Suprapubic skin (tissue), 4 donors: ENCODE data around the gene NRCAM. TPM values are rescaled to one million over a fixed set of nuclear protein-coding genes. Genes with fewer than 3 reads are reported as not detected.

Experiments
- DNase-seq, 2 donors: peaks; one replicate each; pipeline ENCODE4 v3.0.0-alpha.2; 2019; ENCODE audit warnings: low spot score in 2 of 2
- H3K27ac ChIP-seq: fragments of 200-600 bp; sonication (generic); one replicate; pipeline ENCODE4 v1.5.1; 2019
- H3K27me3 ChIP-seq: fragments of 200-600 bp; sonication (generic); one replicate; pipeline ENCODE4 v1.5.1; 2019
- H3K36me3 ChIP-seq: fragments of 200-600 bp; sonication (generic); one replicate; pipeline ENCODE4 v1.5.1; 2019
- H3K4me1 ChIP-seq: fragments of 200-600 bp; sonication (generic); one replicate; pipeline ENCODE4 v1.5.1; 2019
- H3K4me3 ChIP-seq: fragments of 200-600 bp; sonication (generic); one replicate; pipeline ENCODE4 v1.5.1; 2019; ENCODE audit warnings: mild to moderate bottlenecking
- H3K9me3 ChIP-seq: fragments of 200-600 bp; sonication (generic); one replicate; pipeline ENCODE4 v1.5.1; 2019
- CTCF ChIP-seq, 2 donors: fragments of 200-600 bp in 1 of 2; fragments of 450-650 bp in 1 of 2; sonication (generic) in 1 of 2; IDR thresholded peaks; one replicate each; pipeline ENCODE4 v1.5.1; 2016 to 2019; ENCODE audit warnings: antibody characterized with exemption in 2 of 2, mild to moderate bottlenecking in 1 of 2, moderate library complexity in 1 of 2
- EP300 ChIP-seq: sonication (generic); formaldehyde crosslinking; IDR thresholded peaks from one replicate; pipeline ENCODE4 v1.6.1; 2017; ENCODE audit warnings: antibody characterized with exemption
- POLR2A ChIP-seq, 2 donors: fragments of 450-650 bp; IDR thresholded peaks; one replicate each; pipeline ENCODE4 v1.6.1; 2017; ENCODE audit warnings: antibody characterized with exemption in 2 of 2, mild to moderate bottlenecking in 2 of 2, moderate library complexity in 2 of 2
- POLR2AphosphoS5 ChIP-seq, 3 donors: sonication (generic); formaldehyde crosslinking; IDR thresholded peaks; one replicate each; pipeline ENCODE4 v1.6.1; 2017; ENCODE audit warnings: antibody characterized with exemption in 3 of 3
- WGBS: methylation state at CpG from one replicate; pipeline ENCODE4 v1.1.5; 2018; 5-methylcytosine and 5-hydroxymethylcytosine counted together
- total RNA-seq, 4 donors: library from RNA; depleted of rRNA; stranded (reverse); fragments of >200 nt; gene quantifications; one replicate each; pipeline ENCODE4 v1.1.0, GENCODE V29; 2016

Gene NRCAM
- total RNA-seq, 4 donors from 2014 or later: 2.3 to 7.2 (median 2.8) TPM

DNA sequence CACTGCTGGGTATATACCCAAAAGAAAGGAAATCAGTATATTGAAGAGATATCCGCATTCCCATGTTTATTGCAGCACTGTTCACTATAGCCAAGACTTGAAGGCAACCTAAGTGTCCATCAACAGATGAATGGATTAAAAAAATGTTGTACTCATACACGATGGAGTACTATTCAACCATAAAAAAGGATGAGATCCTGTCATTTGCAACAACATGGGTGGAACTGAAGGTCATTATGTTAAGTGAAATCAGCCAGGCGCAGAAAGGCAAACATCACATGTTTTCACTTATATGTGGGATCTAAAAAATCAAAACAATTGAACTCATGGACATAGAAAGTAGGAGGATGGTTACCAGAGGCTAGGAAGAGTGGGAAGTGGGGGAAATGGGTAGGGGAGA is 19.3 kb downstream of the NRCAM start:
- DNase-seq: no peak
- Histone ChIP-seq H3K27ac (no peak overlapping the region), H3K9me3 (no peaks in the 10 kb centered on the region), H3K27me3 (no peaks in the 10 kb centered on the region), H3K4me3 (no peak overlapping the region), H3K4me1 (no peaks in the 10 kb centered on the region), H3K36me3 (no peaks in the 10 kb centered on the region)
- 94% methylated on average over 3 of the region's 3 CpGs for WGBS
- TF ChIP-seq POLR2A (IDR thresholded peaks at IDR 0.05): no peak

DNA sequence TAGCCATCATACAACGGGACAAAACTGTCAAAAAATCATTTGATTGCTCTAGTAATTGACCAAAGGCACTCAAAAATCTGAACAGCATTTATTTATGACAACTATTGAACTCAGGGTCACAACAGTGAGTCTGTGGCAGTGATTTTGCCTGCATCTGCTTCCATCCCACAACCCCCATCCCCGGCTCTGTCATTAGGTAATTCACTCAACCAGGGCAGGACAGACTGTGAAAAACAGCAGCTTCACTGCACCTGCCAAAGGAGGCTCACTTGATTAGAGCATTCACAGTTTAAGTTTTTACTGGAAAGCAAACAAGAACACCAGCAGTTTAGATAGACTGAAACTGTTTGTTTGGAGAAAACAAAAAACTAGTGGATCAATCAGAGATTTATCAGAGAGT is 22.2 kb downstream of the NRCAM start:
- WGBS: 72% methylated on average over 2 of the region's 2 CpGs

GRCh38 chr7:108431099-108431498 is 25.1 kb downstream of the NRCAM start:
- no peaks in the 10 kb centered on the region for H3K4me1 ChIP-seq
- no peak overlapping the region for H3K4me3 ChIP-seq
- no peaks in the 10 kb centered on the region for H3K9me3 ChIP-seq
- no peaks in the 10 kb centered on the region for H3K27me3 ChIP-seq
- no peak overlapping the region for H3K27ac ChIP-seq
- H3K36me3 ChIP-seq: no peaks in the 10 kb centered on the region
- TF ChIP-seq CTCF (IDR thresholded peaks at IDR 0.05): no peak
- TF ChIP-seq POLR2AphosphoS5 (IDR thresholded peaks at IDR 0.05): no peak
- TF ChIP-seq POLR2A (IDR thresholded peaks at IDR 0.05): no peak
- no peak for TF ChIP-seq EP300
- WGBS: 65% methylated on average over 1 of the region's 1 CpG
- no peak for DNase-seq

More for the DNA sequence above, 22.2 kb downstream of the NRCAM start:
- no peaks in the 10 kb centered on the region for H3K27me3 ChIP-seq
- no peak for DNase-seq
- TF ChIP-seq POLR2AphosphoS5 (IDR thresholded peaks at IDR 0.05): no peak
- TF ChIP-seq CTCF (IDR thresholded peaks at IDR 0.05): no peak
- no peak for TF ChIP-seq EP300
- TF ChIP-seq POLR2A (IDR thresholded peaks at IDR 0.05): no peak
- H3K36me3 ChIP-seq: no peaks in the 10 kb centered on the region
- H3K4me3 ChIP-seq: no peak overlapping the region
- no peaks in the 10 kb centered on the region for H3K9me3 ChIP-seq
- H3K27ac ChIP-seq: no peak overlapping the region
- no peaks in the 10 kb centered on the region for H3K4me1 ChIP-seq

- Histone ChIP-seq H3K36me3 (no peaks in the 10 kb centered on the region), H3K27me3 (no peaks in the 10 kb centered on the region), H3K9me3 (no peaks in the 10 kb centered on the region), H3K4me3 (no peak overlapping the region), H3K27ac (no peak overlapping the region), H3K4me1 (no peaks in the 10 kb centered on the region)
- no peak for DNase-seq
- WGBS: 39% methylated on average over 1 of the region's 1 CpG
- TF ChIP-seq EP300 (no peak), POLR2A (IDR thresholded peaks at IDR 0.05) (no peak), CTCF (IDR thresholded peaks at IDR 0.05) (no peak), POLR2AphosphoS5 (IDR thresholded peaks at IDR 0.05) (no peak)
These were observed 25.6 kb downstream of the NRCAM start for GRCh38 chr7:108430664-108431063.

DNA sequence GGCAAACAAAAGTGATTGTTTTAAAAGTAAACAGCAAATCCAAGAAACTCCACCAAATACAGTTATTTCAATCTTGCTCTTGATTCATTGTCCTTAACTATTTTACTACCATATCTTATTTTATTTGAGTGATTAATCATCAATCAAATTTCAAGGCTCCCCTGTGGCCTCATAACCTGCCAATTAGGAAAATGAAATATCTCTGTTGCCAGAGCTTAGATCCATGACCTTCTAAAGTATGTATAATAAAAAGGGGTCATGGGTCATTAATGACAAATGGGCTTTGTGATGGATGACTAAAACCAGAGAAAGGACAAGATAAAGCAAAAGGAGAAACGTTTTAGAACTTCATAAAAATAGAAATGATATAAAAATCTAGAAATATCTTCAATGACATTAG is 28.5 kb downstream of the NRCAM start:
- WGBS: 50% methylated on average over 1 of the region's 1 CpG
- H3K27ac ChIP-seq: no peak overlapping the region
- no peaks in the 10 kb centered on the region for H3K36me3 ChIP-seq
- H3K4me1 ChIP-seq: no peaks in the 10 kb centered on the region
- DNase-seq: no peak
- no peaks in the 10 kb centered on the region for H3K27me3 ChIP-seq
- no peak for TF ChIP-seq POLR2AphosphoS5 (IDR thresholded peaks at IDR 0.05)
- no peaks in the 10 kb centered on the region for H3K9me3 ChIP-seq
- H3K4me3 ChIP-seq: no peak overlapping the region

DNA sequence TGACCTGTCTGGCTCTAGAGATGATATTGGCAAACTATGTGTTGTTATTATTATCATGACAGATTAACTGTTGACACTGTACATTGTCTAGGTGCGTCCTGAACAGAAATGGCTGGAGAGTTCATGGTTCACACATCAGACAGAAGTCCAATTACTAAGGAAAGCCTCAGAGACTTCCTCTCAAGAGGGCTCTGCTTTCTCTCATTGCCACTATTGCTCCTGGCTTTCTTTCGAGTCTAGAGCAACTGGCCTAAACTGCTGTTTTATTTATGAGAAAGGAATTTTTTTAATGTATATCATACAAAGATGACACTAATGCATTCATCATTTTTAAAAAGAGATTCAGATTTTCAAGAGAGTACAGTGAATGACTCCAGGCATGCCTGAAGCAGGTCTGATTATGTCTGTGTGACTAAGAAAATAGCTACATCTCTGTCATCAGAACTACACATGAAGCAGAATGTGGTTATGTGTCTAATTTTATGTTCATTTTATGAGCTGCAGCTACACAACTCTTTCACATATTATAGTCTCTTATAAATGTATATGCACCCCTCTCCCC is 30.4 kb downstream of the NRCAM start:
- H3K4me1 ChIP-seq: no peaks in the 10 kb centered on the region
- no peaks in the 10 kb centered on the region for H3K36me3 ChIP-seq
- H3K27me3 ChIP-seq: no peaks in the 10 kb centered on the region
- no peak overlapping the region for H3K4me3 ChIP-seq
- 55% methylated on average over 2 of the region's 2 CpGs for WGBS
- H3K9me3 ChIP-seq: no peaks in the 10 kb centered on the region
- TF ChIP-seq POLR2AphosphoS5 (IDR thresholded peaks at IDR 0.05): no peak
- TF ChIP-seq CTCF (IDR thresholded peaks at IDR 0.05): no peak
- TF ChIP-seq EP300: no peak
- no peak for TF ChIP-seq POLR2A (IDR thresholded peaks at IDR 0.05)
- no peak for DNase-seq
- H3K27ac ChIP-seq: no peak overlapping the region
